ENCODE results near the gene C1QTNF9B. TPM values are rescaled to one million over a fixed set of nuclear protein-coding genes. Genes with fewer than 3 reads are reported as not detected.

C1QTNF9B gene
- total RNA-seq, 1 experiment from 2014 or later, result not detected

DNA sequence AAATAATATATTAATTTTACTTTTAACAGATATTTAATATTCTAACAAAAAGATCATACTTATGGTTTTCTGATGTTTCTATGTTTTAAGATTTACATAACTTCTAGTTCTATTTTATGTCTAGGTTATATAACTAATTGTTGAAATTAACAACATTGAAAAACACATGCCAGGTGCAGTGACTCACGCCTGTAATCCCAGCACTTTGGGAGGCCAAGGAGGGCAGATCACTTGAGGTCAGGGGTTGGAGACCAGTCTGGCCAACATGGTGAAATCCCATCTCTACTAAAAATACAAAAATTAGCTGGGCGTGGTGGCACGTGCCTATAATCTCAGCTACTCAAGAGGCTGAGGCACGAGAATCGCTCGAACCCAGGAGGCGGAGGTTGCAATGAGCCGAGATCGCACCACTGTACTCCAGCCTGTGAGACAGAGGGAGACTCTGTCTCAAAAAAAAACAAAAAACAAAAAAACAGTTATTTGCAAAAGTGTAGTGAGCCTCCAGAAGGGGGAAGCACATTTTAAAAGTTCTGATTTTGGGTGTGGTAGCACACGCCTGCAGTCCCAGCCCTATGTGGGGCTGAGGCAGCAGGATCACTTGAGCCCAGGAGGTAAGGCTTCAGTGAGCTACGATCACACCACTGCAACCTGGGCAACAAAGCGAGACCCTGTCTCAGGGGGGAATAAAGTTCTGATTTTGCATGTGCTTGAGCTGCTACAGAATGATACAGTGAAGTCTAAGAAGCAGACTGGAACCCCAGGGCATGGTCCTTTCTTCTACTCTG, 26.8 kb downstream of the C1QTNF9B start:
- BruUV-seq (replicated peaks), result no TSS peak
- Histone ChIP-seq H3K27ac (ENCODE audit: low read length) (peak overlapping the region; percentile 62), H4K20me1 (ENCODE audit: low read length) (no peaks in the 10 kb centered on the region), H3K4me2 (ENCODE audit: low read length) (no peak overlapping the region), H3K79me2 (ENCODE audit: low read length) (no peaks in the 10 kb centered on the region), H3K4me1 (ENCODE audit: insufficient read depth, low read length) (peaks cover 52% of the 10 kb centered on the region), H3F3A (ENCODE audit: low read length, unreplicated experiment) (peaks cover 5% of the 10 kb centered on the region), H2AFZ (ENCODE audit: low read length) (0 out of 2 replicates have a peak overlapping the region, but pooled peaks have one; percentile 29), H3K4me3 (ENCODE audit: low read length) (no peak overlapping the region), H3K9ac (ENCODE audit: low read length) (peak overlapping the region; percentile 42), H3K9me3 (ENCODE audit: low read length) (no peaks in the 10 kb centered on the region), H3K27me3 (ENCODE audit: low read length) (no peaks in the 10 kb centered on the region), H3K36me3 (ENCODE audit: low read depth, low read length) (no peaks in the 10 kb centered on the region), H3K9me2 (replicated peaks; ENCODE audit: low read length) (no peaks in the 10 kb centered on the region)
- ATAC-seq, result 0 out of 2 replicates have a peak, but pooled peaks have one; percentile 5
- DNase-seq, result peak; percentile 30
- TF ChIP-seq EZH2phosphoT487 (IDR thresholded peaks at IDR 0.05; ENCODE audit: borderline replicate concordance, low read length) (no peak), EZH2 (IDR thresholded peaks at IDR 0.05; ENCODE audit: low read length, unreplicated experiment) (no peak)
- TF ChIP-seq, protein P1, sequence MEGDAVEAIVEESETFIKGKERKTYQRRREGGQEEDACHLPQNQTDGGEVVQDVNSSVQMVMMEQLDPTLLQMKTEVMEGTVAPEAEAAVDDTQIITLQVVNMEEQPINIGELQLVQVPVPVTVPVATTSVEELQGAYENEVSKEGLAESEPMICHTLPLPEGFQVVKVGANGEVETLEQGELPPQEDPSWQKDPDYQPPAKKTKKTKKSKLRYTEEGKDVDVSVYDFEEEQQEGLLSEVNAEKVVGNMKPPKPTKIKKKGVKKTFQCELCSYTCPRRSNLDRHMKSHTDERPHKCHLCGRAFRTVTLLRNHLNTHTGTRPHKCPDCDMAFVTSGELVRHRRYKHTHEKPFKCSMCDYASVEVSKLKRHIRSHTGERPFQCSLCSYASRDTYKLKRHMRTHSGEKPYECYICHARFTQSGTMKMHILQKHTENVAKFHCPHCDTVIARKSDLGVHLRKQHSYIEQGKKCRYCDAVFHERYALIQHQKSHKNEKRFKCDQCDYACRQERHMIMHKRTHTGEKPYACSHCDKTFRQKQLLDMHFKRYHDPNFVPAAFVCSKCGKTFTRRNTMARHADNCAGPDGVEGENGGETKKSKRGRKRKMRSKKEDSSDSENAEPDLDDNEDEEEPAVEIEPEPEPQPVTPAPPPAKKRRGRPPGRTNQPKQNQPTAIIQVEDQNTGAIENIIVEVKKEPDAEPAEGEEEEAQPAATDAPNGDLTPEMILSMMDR (conservative IDR thresholded peaks at IDR 0.05; ENCODE audit: low read depth, low read length), result no peak; the same call in 1 of the 2 replicates
- ChIA-PET POLR2A (ENCODE audit: unreplicated experiment) (no interaction called here), CTCF (interaction anchor here (0.6 kb wide), 1 partner anchor 155 kb away, joined by 13 read pairs; no protein-coding TSS in a partner anchor)
- intact Hi-C loops (cut with micrococcal nuclease), result loop anchor here (1.0 to 2.0 kb wide), 3 partner anchors 155 to 404 kb away; no protein-coding TSS in a partner anchor

DNA sequence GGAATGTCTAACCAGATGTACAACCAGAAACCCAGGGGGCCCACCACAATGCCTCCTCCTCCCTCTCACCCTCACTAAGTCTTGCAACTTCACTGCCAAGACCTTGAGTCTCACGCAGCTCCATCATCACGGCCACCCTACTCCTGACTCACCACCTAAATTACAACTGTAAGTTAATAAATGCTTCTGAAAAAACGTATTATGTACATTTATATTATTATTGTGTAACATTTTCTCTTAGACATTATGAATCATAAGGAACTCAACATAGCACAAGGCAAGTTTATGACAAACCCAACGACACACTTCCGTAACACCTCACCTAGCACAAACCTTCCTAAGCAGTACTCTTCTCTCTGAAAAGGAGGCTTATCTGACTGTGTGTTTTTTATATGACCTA, 28.8 kb downstream of the C1QTNF9B start:
- intact Hi-C loops (cut with micrococcal nuclease), result loop anchor here (1.0 to 2.0 kb wide), 2 partner anchors 74 to 118 kb away; no protein-coding TSS in a partner anchor
- BruUV-seq (replicated peaks), result no TSS peak
- Histone ChIP-seq H3K4me2 (ENCODE audit: low read length) (peak overlapping the region; percentile 60), H3K9me3 (ENCODE audit: low read length) (no peaks in the 10 kb centered on the region), H3K79me2 (ENCODE audit: low read length) (no peaks in the 10 kb centered on the region), H3K4me1 (ENCODE audit: insufficient read depth, low read length) (peaks cover 56% of the 10 kb centered on the region), H3K9me2 (replicated peaks; ENCODE audit: low read length) (no peaks in the 10 kb centered on the region), H3K36me3 (ENCODE audit: low read depth, low read length) (no peaks in the 10 kb centered on the region), H2AFZ (ENCODE audit: low read length) (no peak overlapping the region; the same call in 1 of the 2 replicates), H3K27me3 (ENCODE audit: low read length) (no peaks in the 10 kb centered on the region), H3F3A (ENCODE audit: low read length, unreplicated experiment) (peaks cover 5% of the 10 kb centered on the region), H4K20me1 (ENCODE audit: low read length) (no peaks in the 10 kb centered on the region), H3K27ac (ENCODE audit: low read length) (peak overlapping the region; percentile 99), H3K9ac (ENCODE audit: low read length) (peak overlapping the region; percentile 84), H3K4me3 (ENCODE audit: low read length) (no peak overlapping the region)
- DNase-seq, result peak; percentile 90
- peak; percentile 82 for ATAC-seq
- ChIA-PET POLR2A (ENCODE audit: unreplicated experiment) (no interaction called here), CTCF (interaction anchor here (0.7 kb wide), 1 partner anchor 299 kb away, joined by 3 read pairs; the partner anchor contains the start of gene TNFRSF19)
- TF ChIP-seq EZH2 (IDR thresholded peaks at IDR 0.05; ENCODE audit: low read length, unreplicated experiment) (no peak), EZH2phosphoT487 (IDR thresholded peaks at IDR 0.05; ENCODE audit: borderline replicate concordance, low read length) (no peak)
- TF ChIP-seq, protein P1 (conservative IDR thresholded peaks at IDR 0.05; ENCODE audit: low read depth, low read length), result no peak

All from PC-3 (cell line).